Measurements from ENCODE around the gene KDM4C. TPM values are rescaled to one million over a fixed set of nuclear protein-coding genes. Genes with fewer than 3 reads are reported as not detected.

The KDM4C gene
- total RNA-seq, 1 experiment from 2014 or later, result 4.8 TPM

- no peak overlapping the region for H3K4me3 ChIP-seq (ENCODE audit: low read depth, low read length, poor library complexity, severe bottlenecking)
- no peak overlapping the region for H3K27ac ChIP-seq (ENCODE audit: low read depth, low read length, poor library complexity, severe bottlenecking)
- BruUV-seq (replicated peaks), result no TSS peak
- CTCF ChIA-PET, result no interaction called here
- no peaks in the 10 kb centered on the region for H3K9me3 ChIP-seq (ENCODE audit: low read depth, low read length, poor library complexity, severe bottlenecking)
- POLR2A ChIA-PET (ENCODE audit: low non-redundant PET), result no interaction called here
- TF ChIP-seq EZH2 (IDR thresholded peaks at IDR 0.05; ENCODE audit: borderline replicate concordance, low read depth, low read length, poor library complexity, severe bottlenecking), result no peak
- TF ChIP-seq, protein P1, sequence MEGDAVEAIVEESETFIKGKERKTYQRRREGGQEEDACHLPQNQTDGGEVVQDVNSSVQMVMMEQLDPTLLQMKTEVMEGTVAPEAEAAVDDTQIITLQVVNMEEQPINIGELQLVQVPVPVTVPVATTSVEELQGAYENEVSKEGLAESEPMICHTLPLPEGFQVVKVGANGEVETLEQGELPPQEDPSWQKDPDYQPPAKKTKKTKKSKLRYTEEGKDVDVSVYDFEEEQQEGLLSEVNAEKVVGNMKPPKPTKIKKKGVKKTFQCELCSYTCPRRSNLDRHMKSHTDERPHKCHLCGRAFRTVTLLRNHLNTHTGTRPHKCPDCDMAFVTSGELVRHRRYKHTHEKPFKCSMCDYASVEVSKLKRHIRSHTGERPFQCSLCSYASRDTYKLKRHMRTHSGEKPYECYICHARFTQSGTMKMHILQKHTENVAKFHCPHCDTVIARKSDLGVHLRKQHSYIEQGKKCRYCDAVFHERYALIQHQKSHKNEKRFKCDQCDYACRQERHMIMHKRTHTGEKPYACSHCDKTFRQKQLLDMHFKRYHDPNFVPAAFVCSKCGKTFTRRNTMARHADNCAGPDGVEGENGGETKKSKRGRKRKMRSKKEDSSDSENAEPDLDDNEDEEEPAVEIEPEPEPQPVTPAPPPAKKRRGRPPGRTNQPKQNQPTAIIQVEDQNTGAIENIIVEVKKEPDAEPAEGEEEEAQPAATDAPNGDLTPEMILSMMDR (conservative IDR thresholded peaks at IDR 0.05; ENCODE audit: low read depth, low read length), result no peak
- H3K4me1 ChIP-seq (ENCODE audit: insufficient read depth, low read length, poor library complexity, severe bottlenecking), result no peaks in the 10 kb centered on the region
- DNase-seq (ENCODE audit: low spot score), result no peak
- H3K36me3 ChIP-seq (ENCODE audit: insufficient read depth, low read length, poor library complexity, severe bottlenecking), result no peaks in the 10 kb centered on the region
- no peaks in the 10 kb centered on the region for H3K27me3 ChIP-seq (replicated peaks; ENCODE audit: insufficient read depth, low read depth, low read length, poor library complexity)
- intact Hi-C loops (cut with micrococcal nuclease; ENCODE audit: unreplicated experiment), result no loop called here
Measured at GRCh38 chr9:6715755-6716643, 41.8 kb upstream of the KDM4C start.

DNA sequence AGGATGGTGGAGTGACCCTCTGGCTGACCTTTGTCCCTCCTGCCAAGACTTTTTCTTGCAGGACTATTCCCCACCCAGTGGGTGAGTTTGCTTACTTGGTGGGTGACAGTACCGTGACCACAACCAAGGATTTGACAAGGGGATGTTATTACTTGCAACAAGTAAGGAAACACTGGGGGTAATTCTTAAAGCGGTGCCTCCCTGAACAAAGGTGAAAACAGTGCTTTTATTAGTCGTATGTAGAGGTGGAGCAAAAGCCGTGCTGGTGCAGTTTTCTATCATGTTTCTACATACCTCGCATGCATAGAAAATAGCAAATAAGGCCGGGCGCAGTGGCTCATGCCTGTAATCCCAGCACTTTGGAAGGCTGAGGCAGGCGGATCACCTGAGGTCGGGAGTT is 41.0 kb upstream of the KDM4C start:
- intact Hi-C loops (cut with micrococcal nuclease; ENCODE audit: unreplicated experiment), result no loop called here
- Histone ChIP-seq H3K27ac (ENCODE audit: low read depth, low read length, poor library complexity, severe bottlenecking) (no peak overlapping the region), H3K4me3 (ENCODE audit: low read depth, low read length, poor library complexity, severe bottlenecking) (no peak overlapping the region), H3K4me1 (ENCODE audit: insufficient read depth, low read length, poor library complexity, severe bottlenecking) (no peaks in the 10 kb centered on the region), H3K9me3 (ENCODE audit: low read depth, low read length, poor library complexity, severe bottlenecking) (no peaks in the 10 kb centered on the region), H3K27me3 (replicated peaks; ENCODE audit: insufficient read depth, low read depth, low read length, poor library complexity) (no peaks in the 10 kb centered on the region), H3K36me3 (ENCODE audit: insufficient read depth, low read length, poor library complexity, severe bottlenecking) (no peaks in the 10 kb centered on the region)
- no peak for DNase-seq (ENCODE audit: low spot score)
- no TSS peak for BruUV-seq (replicated peaks)
- CTCF ChIA-PET, result no interaction called here
- no peak for TF ChIP-seq EZH2 (IDR thresholded peaks at IDR 0.05; ENCODE audit: borderline replicate concordance, low read depth, low read length, poor library complexity, severe bottlenecking)
- TF ChIP-seq, protein P1 (conservative IDR thresholded peaks at IDR 0.05; ENCODE audit: low read depth, low read length), result no peak
- POLR2A ChIA-PET (ENCODE audit: low non-redundant PET), result no interaction called here

GRCh38 chr9:6723881-6724420 is 33.8 kb upstream of the KDM4C start:
- no peaks in the 10 kb centered on the region for H3K36me3 ChIP-seq (ENCODE audit: insufficient read depth, low read length, poor library complexity, severe bottlenecking)
- CTCF ChIA-PET, result interaction anchor here (0.6 kb wide), 1 partner anchor 72 kb away, joined by 5 read pairs; no protein-coding TSS in a partner anchor
- POLR2A ChIA-PET (ENCODE audit: low non-redundant PET), result no interaction called here
- H3K4me3 ChIP-seq (ENCODE audit: low read depth, low read length, poor library complexity, severe bottlenecking), result no peak overlapping the region
- no peak overlapping the region for H3K27ac ChIP-seq (ENCODE audit: low read depth, low read length, poor library complexity, severe bottlenecking)
- intact Hi-C loops (cut with micrococcal nuclease; ENCODE audit: unreplicated experiment), result no loop called here
- no peak for DNase-seq (ENCODE audit: low spot score)
- no TSS peak for BruUV-seq (replicated peaks)
- no peaks in the 10 kb centered on the region for H3K4me1 ChIP-seq (ENCODE audit: insufficient read depth, low read length, poor library complexity, severe bottlenecking)
- no peaks in the 10 kb centered on the region for H3K9me3 ChIP-seq (ENCODE audit: low read depth, low read length, poor library complexity, severe bottlenecking)
- no peaks in the 10 kb centered on the region for H3K27me3 ChIP-seq (replicated peaks; ENCODE audit: insufficient read depth, low read depth, low read length, poor library complexity)
- no peak for TF ChIP-seq EZH2 (IDR thresholded peaks at IDR 0.05; ENCODE audit: borderline replicate concordance, low read depth, low read length, poor library complexity, severe bottlenecking)
- TF ChIP-seq, protein P1 (conservative IDR thresholded peaks at IDR 0.05; ENCODE audit: low read depth, low read length), result no peak
